ENCODE measurements around the gene PDS5B.
"Not testable (repeated sequence)": the region's sequence is repeated elsewhere in the genome, so short reads cannot be mapped to it uniquely, and the experiment has no call there.

Gene PDS5B

DNA sequence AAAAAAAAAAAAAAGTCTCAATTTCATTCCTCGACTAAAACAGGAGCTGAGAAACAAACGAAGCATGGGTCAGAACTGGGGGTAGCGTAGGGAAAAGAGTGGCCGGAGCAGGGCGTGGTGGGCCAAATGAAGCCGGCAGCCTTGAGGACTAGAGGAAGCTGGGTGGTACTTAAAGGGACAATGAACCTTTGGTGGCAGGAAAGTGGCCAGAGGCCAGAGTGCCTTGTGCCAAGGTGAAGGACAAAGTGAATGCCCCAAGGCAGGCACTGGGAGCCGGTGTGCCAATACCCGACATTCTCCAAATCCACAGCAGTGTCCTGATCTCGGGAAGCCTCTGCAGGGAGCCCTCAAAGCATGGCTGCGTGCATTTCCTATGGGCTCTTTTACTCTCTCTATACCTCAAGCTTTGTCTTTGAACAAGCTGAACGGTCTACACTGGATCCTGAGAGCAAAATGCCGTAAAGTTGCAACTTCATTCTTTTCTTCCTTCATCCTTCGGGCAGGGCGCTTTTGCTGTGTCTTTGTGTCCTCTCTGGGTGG is 235.0 kb downstream of the PDS5B start:
- no peak for DNase-seq

DNA sequence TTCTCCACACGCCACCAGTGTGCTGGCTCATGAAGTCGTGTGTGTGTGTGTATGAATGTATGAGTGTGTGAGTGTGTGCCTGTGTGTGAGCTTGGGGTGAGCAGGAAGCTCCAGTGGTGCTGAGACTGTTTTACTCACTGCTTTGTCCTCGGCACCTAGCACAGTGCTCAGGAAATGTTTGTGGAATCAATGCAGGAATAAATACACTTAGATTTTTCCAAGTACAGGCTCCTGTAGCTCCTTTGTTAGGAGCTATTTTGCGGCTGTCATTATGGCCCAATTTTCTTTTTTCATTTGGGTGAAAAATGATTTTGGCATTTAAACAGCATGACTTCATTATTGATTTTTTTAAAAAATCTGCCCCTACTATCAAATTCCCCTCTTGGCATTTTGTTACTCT is 236.5 kb downstream of the PDS5B start:
- no peak for DNase-seq

DNA sequence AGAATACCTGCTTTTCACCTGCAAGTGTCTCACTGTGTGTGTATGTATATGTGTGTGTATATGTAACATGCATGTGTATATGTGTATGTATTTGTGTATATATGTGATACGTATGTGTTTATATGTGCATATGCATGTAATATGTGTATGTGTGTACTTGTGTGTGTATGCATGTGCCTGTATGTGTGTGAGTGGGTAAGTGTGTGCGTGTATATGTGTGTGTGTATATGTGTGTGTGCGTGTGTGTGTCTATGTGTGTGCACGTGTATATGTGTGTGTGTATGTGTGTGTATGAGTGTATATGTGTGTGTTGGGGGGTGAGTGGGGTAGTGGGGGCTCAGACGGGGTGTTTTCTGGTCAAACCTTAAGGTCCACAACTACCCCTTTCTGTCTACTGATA is 237.3 kb downstream of the PDS5B start:
- no peak for DNase-seq

DNA sequence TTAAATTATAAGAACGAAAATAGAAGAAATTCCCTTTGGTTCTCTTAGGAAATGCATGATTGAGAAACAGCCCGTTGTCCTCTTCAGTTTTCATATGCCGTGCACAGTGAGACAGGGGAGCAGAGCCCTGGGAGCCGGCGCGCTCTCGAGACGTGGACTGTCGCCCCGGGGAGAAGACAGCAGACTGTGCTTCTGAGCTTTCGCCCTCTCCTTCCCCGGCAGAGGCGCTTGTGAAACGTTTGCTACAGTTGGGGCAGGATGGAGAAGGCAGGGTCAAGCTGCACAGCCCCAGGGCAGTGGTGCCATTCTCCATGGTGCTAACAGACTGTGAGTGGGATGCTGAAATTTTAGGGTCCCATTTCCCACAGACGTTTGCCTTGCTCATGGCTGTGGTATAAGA is 237.8 kb downstream of the PDS5B start:
- no peak for DNase-seq

- no peak for DNase-seq
These were observed 238.4 kb downstream of the PDS5B start for GRCh38 chr13:32824675-32825074.

- no peak for DNase-seq
These were observed 239.2 kb downstream of the PDS5B start for GRCh38 chr13:32825481-32825880.

GRCh38 chr13:32826372-32826771 is 240.1 kb downstream of the PDS5B start:
- not testable (repeated sequence) for DNase-seq

Measured in C1 segment of cervical spinal cord (tissue), 14 donors.